Kidney epithelial cell (primary cell): ENCODE results near the gene C19orf33. TPM values are rescaled to one million over a fixed set of nuclear protein-coding genes. Genes with fewer than 3 reads are reported as not detected.

Experiments used
- DNase-seq: peaks from one replicate; pipeline ENCODE4 v3.0.0-alpha.2; 2010; ENCODE audit warnings: low read depth
- H3K27me3 ChIP-seq: 2 replicates; pipeline ENCODE4 v1.6.0; 2011; ENCODE audit warnings: low read length; ENCODE audit not compliant: control insufficient read depth, insufficient read depth
- H3K36me3 ChIP-seq: 2 replicates; pipeline ENCODE4 v1.5.1; 2011; ENCODE audit warnings: low read length; ENCODE audit not compliant: control insufficient read depth, insufficient read depth
- H3K4me3 ChIP-seq: 2 replicates; pipeline ENCODE4 v1.5.1; 2011; ENCODE audit warnings: low read depth, mild to moderate bottlenecking, control low read depth, low read length
- total RNA-seq: library from RNA; depleted of rRNA; stranded (reverse); fragments of >200 nt; gene quantifications from 2 replicates; pipeline ENCODE4 v1.2.3, GENCODE V29; 2015
- TF ChIP-seq, protein P1 (sequence below): IDR thresholded peaks from 2 replicates; pipeline ENCODE4 v1.5.1; 2011; ENCODE audit warnings: mild to moderate bottlenecking, moderate library complexity, low read length, control low read depth, inconsistent platforms; ENCODE audit not compliant: insufficient read depth, poor library complexity, severe bottlenecking

Gene C19orf33
- total RNA-seq, 1 donor from 2014 or later = 300 TPM

DNA sequence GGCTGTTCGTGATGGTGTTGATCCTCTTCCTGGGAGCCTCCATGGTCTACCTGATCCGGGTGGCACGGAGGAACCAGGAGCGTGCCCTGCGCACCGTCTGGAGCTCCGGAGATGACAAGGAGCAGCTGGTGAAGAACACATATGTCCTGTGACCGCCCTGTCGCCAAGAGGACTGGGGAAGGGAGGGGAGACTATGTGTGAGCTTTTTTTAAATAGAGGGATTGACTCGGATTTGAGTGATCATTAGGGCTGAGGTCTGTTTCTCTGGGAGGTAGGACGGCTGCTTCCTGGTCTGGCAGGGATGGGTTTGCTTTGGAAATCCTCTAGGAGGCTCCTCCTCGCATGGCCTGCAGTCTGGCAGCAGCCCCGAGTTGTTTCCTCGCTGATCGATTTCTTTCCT lies 12.2 kb upstream of the C19orf33 start:
- H3K36me3 ChIP-seq = peaks cover 3% of the 10 kb centered on the region
- TF ChIP-seq, protein P1, sequence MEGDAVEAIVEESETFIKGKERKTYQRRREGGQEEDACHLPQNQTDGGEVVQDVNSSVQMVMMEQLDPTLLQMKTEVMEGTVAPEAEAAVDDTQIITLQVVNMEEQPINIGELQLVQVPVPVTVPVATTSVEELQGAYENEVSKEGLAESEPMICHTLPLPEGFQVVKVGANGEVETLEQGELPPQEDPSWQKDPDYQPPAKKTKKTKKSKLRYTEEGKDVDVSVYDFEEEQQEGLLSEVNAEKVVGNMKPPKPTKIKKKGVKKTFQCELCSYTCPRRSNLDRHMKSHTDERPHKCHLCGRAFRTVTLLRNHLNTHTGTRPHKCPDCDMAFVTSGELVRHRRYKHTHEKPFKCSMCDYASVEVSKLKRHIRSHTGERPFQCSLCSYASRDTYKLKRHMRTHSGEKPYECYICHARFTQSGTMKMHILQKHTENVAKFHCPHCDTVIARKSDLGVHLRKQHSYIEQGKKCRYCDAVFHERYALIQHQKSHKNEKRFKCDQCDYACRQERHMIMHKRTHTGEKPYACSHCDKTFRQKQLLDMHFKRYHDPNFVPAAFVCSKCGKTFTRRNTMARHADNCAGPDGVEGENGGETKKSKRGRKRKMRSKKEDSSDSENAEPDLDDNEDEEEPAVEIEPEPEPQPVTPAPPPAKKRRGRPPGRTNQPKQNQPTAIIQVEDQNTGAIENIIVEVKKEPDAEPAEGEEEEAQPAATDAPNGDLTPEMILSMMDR = no peak
- no peak for DNase-seq
- no peak overlapping the region for H3K4me3 ChIP-seq
- H3K27me3 ChIP-seq = no peaks in the 10 kb centered on the region

DNA sequence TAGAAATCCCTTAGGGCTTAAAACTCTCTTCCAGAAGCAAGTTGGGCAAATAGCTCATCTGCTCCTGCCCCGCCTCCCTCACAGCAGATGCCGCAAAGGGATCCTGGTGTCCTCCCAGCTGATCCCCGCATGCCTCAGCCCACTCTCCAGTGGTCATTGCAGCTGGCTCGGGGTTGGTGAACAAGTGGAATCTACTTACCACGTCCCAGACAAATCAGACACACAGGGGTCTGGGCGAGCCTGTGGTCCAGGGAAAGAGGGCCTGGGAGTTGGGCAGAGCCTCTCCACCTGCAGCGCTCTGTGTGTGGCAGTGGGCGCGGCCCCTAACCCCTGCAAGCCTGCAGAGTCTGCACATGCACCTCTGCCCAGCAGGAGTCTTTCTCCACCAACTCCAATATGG lies 10.8 kb upstream of the C19orf33 start:
- H3K27me3 ChIP-seq = no peaks in the 10 kb centered on the region
- TF ChIP-seq, protein P1 = no peak
- DNase-seq = no peak

DNA sequence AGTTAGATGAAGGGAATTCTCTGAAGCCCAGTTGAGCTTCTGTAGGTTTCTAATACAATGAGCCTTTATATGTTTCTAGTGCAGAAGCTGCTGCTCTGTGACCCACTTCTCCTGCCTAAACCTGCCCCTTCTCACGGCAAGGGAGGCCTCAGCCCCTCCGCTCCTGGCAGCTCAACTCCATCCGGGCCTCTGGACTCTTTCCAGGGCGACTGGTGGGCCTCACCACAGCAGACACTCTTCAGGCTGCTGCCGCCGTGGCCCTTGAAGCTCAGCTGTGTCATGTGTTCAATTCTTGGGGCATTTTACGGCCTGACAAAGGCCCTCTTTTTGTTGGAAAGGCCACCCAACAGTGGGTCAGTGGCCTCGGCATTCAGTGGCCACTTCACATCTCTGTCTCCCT lies 10.0 kb upstream of the C19orf33 start:
- TF ChIP-seq, protein P1 = no peak

More for the DNA sequence above, 10.8 kb upstream of the C19orf33 start:
- Histone ChIP-seq H3K36me3 (peaks cover 3% of the 10 kb centered on the region), H3K4me3 (no peak overlapping the region)

DNA sequence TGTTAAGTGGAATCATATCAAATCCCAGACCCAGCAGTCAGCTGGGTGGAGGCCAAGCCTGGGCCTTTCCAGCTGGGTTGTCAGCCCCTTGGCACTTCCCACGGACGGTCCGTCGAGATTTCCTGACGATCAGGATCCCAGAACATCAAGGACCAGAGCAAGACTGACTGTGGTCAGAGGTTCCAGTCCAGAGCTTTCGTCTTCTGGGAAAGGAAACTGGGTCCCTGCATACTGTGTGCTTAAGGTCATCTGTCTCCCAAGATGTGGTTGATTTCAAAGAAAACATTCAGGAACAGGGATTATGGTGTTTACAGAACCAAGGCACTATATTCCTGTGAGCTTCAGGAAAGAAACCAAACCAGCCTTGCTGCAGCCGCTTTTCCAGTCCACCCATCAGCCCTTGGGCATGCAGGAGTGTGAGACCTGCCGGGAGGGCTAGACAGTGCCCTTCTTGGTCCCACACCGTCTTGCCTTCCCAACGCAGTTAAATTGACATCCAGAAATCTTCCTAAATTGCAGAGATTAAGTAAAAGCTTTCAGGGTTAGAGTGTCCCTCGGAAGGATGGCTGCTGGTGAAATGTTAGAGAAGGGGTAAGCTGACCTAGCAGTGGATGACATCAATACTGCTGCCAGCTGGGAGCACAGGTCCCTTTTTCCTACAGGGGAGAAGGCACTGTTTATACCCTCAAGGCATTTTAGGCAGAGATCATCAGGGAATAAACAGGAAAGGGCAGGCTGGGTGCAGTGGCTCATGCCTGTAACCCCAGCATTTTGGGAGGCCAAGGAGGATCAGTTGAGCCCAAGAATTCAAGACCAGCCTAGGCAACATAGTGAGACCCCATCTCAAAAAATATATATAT lies 5.0 kb upstream of the C19orf33 start:
- TF ChIP-seq, protein P1 = no peak
- DNase-seq = peak; percentile 86
- H3K27me3 ChIP-seq = no peaks in the 10 kb centered on the region
- H3K36me3 ChIP-seq = no peaks in the 10 kb centered on the region
- H3K4me3 ChIP-seq = no peak overlapping the region

More for the DNA sequence above, 10.0 kb upstream of the C19orf33 start:
- Histone ChIP-seq H3K27me3 (no peaks in the 10 kb centered on the region), H3K36me3 (peaks cover 1% of the 10 kb centered on the region), H3K4me3 (no peak overlapping the region)
- no peak for DNase-seq

DNA sequence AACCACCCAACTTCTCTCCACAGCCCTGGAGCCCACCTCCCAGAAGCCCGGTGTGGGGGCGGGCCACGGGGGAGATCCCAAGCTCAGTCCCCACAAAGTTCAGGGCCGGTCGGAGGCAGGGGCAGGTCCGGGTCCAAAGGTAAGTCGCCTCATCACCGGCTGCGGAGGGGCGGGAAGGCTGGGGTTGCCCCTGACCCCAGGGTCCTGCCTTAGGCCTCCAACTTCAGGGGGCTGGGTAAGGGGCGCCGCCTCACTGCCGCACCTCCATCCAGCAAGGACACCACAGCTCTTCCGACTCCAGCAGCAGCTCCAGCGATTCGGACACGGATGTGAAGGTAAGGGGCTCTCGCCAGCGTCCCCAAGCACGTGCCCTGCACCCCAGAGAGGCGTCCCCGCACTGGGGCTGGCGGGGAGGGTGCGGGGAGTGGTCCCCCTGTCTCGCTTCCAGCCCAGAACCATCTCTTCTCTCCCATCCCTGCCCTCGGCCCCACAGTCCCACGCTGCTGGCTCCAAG lies 358 bp downstream of the C19orf33 start:
- no peak for DNase-seq
- Histone ChIP-seq H3K4me3 (peak overlapping the region; percentile 57), H3K36me3 (no peaks in the 10 kb centered on the region), H3K27me3 (no peaks in the 10 kb centered on the region)
- TF ChIP-seq, protein P1 = no peak

DNA sequence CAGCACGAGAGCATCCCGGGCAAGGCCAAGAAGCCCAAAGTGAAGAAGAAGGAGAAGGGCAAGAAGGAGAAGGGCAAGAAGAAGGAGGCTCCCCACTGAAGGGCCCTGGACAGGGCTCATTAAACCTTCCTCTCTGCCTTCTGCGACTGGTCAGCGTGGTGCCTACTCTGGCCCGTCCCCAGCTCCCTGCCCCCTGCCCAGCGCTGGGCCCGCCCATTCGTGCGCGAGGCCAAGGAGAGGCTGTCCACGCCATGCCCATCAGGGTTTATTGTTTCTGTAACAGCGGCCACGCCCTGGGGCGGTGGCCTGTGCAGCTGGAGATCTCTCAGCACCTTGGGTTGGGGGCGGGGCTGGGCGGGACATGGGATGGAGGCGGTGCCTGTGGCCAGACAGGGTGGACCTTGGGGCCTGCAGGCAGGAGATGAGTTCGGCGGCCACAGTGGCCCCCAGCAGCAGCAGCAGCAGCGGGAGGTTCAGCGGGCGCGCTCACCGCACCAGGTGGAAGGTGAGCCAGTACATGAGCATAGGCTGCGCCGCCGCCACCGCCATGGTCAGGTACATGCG lies 897 bp downstream of the C19orf33 start:
- TF ChIP-seq, protein P1 = no peak
- Histone ChIP-seq H3K36me3 (no peaks in the 10 kb centered on the region), H3K4me3 (peak overlapping the region; percentile 57), H3K27me3 (no peaks in the 10 kb centered on the region)
- peak; percentile 86 for DNase-seq
